Muscle layer of colon (tissue), 2 donors: ENCODE results near the gene CDK11A.
"Not testable (repeated sequence)": the region's sequence is repeated elsewhere in the genome, so short reads cannot be mapped to it uniquely, and the experiment has no call there.

Source experiments
- H3K27ac ChIP-seq: one replicate; pipeline ENCODE4 v1.7.0; 2013; ENCODE audit warnings: low read depth, mild to moderate bottlenecking, low read length, moderate library complexity
- H3K27me3 ChIP-seq, 2 donors: one replicate each; pipeline ENCODE4 v1.7.0; 2013; ENCODE audit warnings: low read length in 2 of 2, mild to moderate bottlenecking in 2 of 2; ENCODE audit not compliant: insufficient read depth in 2 of 2, control insufficient read depth in 1 of 2
- H3K36me3 ChIP-seq: one replicate; pipeline ENCODE4 v1.7.0; 2013; ENCODE audit warnings: mild to moderate bottlenecking, low read length; ENCODE audit not compliant: insufficient read depth
- H3K4me1 ChIP-seq: one replicate; pipeline ENCODE4 v1.7.0; 2013; ENCODE audit warnings: mild to moderate bottlenecking, low read length; ENCODE audit not compliant: insufficient read depth
- H3K4me3 ChIP-seq, 2 donors: one replicate each; pipeline ENCODE4 v1.7.0; 2013; ENCODE audit warnings: low read length in 2 of 2, low read depth in 1 of 2, mild to moderate bottlenecking in 1 of 2, moderate library complexity in 1 of 2
- H3K9ac ChIP-seq: one replicate; pipeline ENCODE4 v1.7.0; 2013; ENCODE audit warnings: low read length
- H3K9me3 ChIP-seq: one replicate; pipeline ENCODE4 v1.7.0; 2013; ENCODE audit warnings: mild to moderate bottlenecking, low read length
- donor health status: abdominal sarcoma.
- donor health status: Adenocarcinoma of cecum.

The CDK11A gene

GRCh38 chr1:1662830-1663560, 61.2 kb downstream of the CDK11A start:
- H3K9me3 ChIP-seq, H3K9ac ChIP-seq, H3K27ac ChIP-seq, H3K27me3 ChIP-seq, H3K4me3 ChIP-seq, H3K4me1 ChIP-seq: not testable (repeated sequence)
- peaks cover 19% of the 10 kb centered on the region for H3K36me3 ChIP-seq

- H3K9me3 ChIP-seq: not testable (repeated sequence)
These were observed 61.8 kb downstream of the CDK11A start for GRCh38 chr1:1662392-1662791.

GRCh38 chr1:1658583-1659549, 65.3 kb downstream of the CDK11A start, which contains the start of gene CDK11B:
TSS of gene CDK11B (minus strand) at chr1:1659004. CDS start at chr1:1657485, 1,519 bp downstream.
- not testable (repeated sequence) for H3K27me3 ChIP-seq

More at GRCh38 chr1:1662392-1662791, 61.8 kb downstream of the CDK11A start:
- not testable (repeated sequence) for H3K4me1 ChIP-seq, H3K27me3 ChIP-seq, H3K9ac ChIP-seq, H3K4me3 ChIP-seq, H3K27ac ChIP-seq
- peaks cover 19% of the 10 kb centered on the region for H3K36me3 ChIP-seq

More at GRCh38 chr1:1658583-1659549, 65.3 kb downstream of the CDK11A start, which contains the start of gene CDK11B:
- H3K9me3 ChIP-seq, H3K9ac ChIP-seq, H3K4me1 ChIP-seq: not testable (repeated sequence)
- H3K4me3 ChIP-seq: peak within 1 kb of the TSS; percentile 55 to 71
- peaks cover 21% of the 10 kb centered on the region for H3K36me3 ChIP-seq
- H3K27ac ChIP-seq: peak within 1 kb of the TSS; percentile 88
